ENCODE measurements around the gene COL4A4.

COL4A4 gene

DNA sequence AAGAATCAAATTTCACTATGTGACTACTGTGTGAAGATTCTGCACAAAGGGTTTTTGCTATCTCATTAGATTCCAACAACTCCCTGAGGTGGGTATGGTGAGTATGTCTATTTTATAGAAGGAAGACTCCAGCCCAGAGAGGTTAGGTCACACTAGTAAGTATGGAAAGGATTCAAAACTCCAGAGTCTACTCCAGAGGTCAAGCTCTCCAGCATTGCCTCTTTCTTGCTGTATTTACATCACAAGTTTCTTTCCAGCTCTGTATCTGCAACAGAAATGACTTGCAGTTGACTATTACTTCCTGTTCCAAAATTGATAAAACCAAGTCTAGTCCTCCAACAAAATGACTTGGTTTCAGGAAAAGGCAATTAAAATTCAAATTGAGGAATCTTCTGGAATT lies 2.1 kb downstream of the COL4A4 start:
- no peak overlapping the region for H3K27ac ChIP-seq
- TF ChIP-seq, protein P1, sequence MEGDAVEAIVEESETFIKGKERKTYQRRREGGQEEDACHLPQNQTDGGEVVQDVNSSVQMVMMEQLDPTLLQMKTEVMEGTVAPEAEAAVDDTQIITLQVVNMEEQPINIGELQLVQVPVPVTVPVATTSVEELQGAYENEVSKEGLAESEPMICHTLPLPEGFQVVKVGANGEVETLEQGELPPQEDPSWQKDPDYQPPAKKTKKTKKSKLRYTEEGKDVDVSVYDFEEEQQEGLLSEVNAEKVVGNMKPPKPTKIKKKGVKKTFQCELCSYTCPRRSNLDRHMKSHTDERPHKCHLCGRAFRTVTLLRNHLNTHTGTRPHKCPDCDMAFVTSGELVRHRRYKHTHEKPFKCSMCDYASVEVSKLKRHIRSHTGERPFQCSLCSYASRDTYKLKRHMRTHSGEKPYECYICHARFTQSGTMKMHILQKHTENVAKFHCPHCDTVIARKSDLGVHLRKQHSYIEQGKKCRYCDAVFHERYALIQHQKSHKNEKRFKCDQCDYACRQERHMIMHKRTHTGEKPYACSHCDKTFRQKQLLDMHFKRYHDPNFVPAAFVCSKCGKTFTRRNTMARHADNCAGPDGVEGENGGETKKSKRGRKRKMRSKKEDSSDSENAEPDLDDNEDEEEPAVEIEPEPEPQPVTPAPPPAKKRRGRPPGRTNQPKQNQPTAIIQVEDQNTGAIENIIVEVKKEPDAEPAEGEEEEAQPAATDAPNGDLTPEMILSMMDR (conservative IDR thresholded peaks at IDR 0.05), result no peak

DNA sequence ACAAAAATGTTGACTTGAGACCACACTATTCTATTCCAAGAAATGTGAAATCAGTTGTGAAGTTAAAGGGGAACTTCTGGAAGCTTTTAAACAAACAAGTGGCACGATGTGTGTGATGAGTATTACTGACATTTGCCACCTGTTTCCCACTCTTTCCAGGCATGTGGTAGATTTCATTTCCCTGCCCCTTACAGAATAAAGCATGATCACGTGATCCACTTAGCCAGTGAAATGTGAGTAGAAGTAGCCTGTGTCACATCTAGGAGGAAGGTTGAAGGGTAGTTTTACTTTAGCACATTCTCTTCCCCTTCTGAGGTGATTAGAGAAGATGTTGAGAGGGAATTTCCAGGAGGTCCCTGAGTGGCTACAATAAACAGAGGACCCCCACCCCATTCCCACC lies 3.8 kb downstream of the COL4A4 start:
- no peak overlapping the region for H3K27ac ChIP-seq
- TF ChIP-seq, protein P1 (conservative IDR thresholded peaks at IDR 0.05), result no peak

DNA sequence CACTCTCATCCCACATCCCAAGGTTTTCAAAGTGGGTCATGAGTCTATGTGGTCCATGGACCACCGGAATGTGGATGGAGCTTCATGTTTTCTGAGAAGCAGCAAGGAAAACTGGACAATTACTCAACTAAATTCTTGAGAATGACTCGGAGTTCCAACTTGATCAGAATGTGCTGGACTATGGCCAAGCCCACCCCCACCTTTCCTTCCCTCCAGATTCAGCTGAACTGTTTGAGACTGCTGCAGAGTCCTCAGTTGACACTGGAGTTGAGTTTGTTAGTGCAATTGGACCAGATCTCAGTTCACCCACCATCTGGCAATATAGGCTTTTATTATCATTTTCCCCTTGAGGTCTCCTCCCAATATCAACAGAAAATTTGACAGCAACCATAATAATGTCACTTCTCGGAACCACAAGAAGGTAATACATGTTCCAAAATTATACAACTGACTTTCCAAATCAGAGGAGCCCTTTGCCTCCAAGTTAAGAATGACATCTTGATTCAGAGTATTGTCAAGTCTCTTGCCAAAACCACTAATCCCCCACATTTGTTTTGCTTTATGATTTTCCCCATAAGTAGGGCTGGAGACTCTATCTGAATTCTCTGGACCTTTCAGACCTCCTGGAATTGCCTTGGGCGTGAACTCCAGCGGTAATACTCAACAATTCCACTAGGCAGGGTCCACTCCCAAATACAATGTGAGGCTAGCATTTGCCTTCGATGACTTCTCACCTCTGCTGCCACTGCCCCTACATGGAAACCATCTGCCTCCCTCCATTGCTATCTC lies 8.8 kb downstream of the COL4A4 start:
- no peak overlapping the region for H3K27ac ChIP-seq
- TF ChIP-seq, protein P1 (conservative IDR thresholded peaks at IDR 0.05), result no peak

DNA sequence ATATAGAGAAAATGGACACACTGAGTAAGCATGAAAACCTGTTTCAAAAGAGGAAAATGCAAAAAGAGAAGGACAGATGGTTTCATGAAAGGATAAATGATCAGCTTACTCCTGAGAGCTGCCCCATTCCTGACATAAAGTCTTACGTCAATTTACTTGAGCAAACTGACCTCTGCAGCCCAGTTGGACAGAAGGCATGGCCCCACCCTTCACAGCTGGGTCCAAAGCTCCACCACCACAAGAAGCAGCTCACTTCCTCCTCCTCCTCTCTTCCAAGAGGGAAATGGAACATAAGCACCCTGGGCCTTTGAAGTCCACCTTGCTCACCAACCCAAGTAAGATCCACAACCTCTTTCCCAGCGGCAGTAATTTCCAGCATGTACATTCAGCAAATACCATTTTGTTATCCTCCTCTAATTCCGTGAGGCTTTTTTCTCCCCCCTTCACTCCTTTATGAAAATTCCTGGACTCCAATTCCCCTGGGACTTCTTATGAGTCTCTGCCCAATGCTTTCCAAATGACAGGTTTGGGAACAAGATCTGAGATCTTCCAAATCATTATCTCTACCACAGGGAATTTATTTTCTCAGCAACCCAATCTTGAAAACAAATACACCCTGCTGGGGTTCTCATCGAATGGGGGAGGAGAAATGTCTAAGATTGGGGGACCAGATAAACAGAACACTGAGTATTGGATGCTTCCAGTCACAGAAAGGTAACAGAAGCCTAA lies 10.1 kb downstream of the COL4A4 start:
- no peak overlapping the region for H3K27ac ChIP-seq
- TF ChIP-seq, protein P1 (conservative IDR thresholded peaks at IDR 0.05), result no peak

DNA sequence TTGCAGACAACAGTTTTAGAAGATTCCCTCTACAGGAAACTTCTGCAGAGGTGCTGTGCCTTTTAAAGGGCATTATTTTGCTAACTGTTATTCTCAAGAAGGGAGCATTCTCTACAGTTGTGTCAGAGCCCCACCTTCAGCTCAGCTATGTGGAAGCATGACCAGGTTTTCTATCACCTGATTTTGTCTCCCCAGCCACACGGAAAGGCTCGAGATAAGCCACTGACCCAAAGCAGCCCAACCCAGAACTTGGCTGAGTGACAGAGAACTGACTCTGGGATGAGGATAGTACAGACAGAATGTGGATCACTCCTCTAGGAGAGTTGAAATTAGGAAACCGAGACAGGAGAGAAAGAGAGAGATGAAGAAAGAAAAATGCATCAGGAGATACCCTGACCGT lies 10.7 kb downstream of the COL4A4 start:
- TF ChIP-seq, protein P1 (conservative IDR thresholded peaks at IDR 0.05), result no peak
- H3K27ac ChIP-seq, result no peak overlapping the region

DNA sequence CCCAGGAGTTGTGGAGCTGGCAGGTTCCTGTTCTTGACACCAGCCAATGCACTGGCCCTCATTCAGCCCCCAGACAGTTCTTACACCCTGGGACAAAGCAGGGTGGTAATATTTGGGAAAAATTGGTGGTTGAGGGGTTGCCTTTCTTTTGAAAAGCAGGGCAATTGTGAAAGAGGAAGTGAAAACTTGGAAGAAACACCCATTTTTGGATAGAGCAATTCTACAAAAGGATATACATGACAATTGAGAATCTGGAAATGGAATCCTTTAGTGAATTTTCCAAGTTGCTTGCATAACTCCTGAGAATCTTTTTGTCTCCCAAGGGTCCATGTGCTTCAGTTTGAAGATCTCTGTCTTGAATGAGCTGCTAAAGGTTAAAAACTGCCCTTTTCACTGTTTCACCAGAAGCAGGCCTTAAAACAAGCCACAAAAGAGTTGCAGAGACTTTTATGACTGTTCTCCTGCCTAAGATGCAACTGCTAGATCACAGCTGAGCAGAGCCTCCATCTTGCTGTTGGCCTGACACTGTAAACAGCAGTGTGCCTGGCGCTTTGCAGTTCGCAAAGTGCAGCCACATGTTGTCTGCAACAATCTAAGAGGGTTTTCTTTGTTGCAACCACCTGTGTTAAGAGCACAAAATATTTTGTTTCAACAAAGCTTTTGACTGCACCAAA lies 11.8 kb downstream of the COL4A4 start:
- H3K27ac ChIP-seq, result no peak overlapping the region
- TF ChIP-seq, protein P1 (conservative IDR thresholded peaks at IDR 0.05), result no peak

Data from VCaP (cell line).